Hematopoietic multipotent progenitor cell treated with erythropoietin and hydrocortisone succinate and interleukin-3 and kit ligand, for 8 days (in vitro differentiated cells): ENCODE data around the gene NFIA.
"Not testable (repeated sequence)": the region's sequence is repeated elsewhere in the genome, so short reads cannot be mapped to it uniquely, and the experiment has no call there.

Experiments
- DNase-seq: peaks from one replicate; pipeline ENCODE4 v3.0.0-alpha.2; 2015

NFIA gene

GRCh38 chr1:61254634-61255357 is 172.4 kb downstream of the NFIA start:
- DNase-seq, result peak; percentile 74

GRCh38 chr1:61255358-61255703 is 173.0 kb downstream of the NFIA start:
- DNase-seq, result no peak

- no peak for DNase-seq
These were observed 177.2 kb downstream of the NFIA start for GRCh38 chr1:61259379-61260148.

- DNase-seq, result no peak
These were observed 177.8 kb downstream of the NFIA start for GRCh38 chr1:61260171-61260570.

- no peak for DNase-seq
These were observed 179.2 kb downstream of the NFIA start for GRCh38 chr1:61261595-61261994.

- no peak for DNase-seq
These were observed 181.8 kb downstream of the NFIA start for GRCh38 chr1:61263905-61264824.

GRCh38 chr1:61264825-61265242 is 182.5 kb downstream of the NFIA start:
- DNase-seq, result no peak

GRCh38 chr1:61265665-61266064 is 183.3 kb downstream of the NFIA start:
- DNase-seq, result no peak

- DNase-seq, result no peak
These were observed 184.4 kb downstream of the NFIA start for GRCh38 chr1:61266738-61267137.

- no peak for DNase-seq
These were observed 186.3 kb downstream of the NFIA start for GRCh38 chr1:61268546-61269240.

- no peak for DNase-seq
These were observed 187.2 kb downstream of the NFIA start for GRCh38 chr1:61269602-61270001.

- no peak for DNase-seq
These were observed 187.7 kb downstream of the NFIA start for GRCh38 chr1:61270107-61270506.

GRCh38 chr1:61270761-61271411 is 188.5 kb downstream of the NFIA start:
- peak; percentile 91 for DNase-seq

GRCh38 chr1:61271412-61271789 is 189.0 kb downstream of the NFIA start:
- no peak for DNase-seq

GRCh38 chr1:61273167-61273705 is 190.9 kb downstream of the NFIA start:
- no peak for DNase-seq

- no peak for DNase-seq
These were observed 191.5 kb downstream of the NFIA start for GRCh38 chr1:61273861-61274260.

GRCh38 chr1:61274939-61275338 is 192.6 kb downstream of the NFIA start:
- DNase-seq, result no peak

- DNase-seq, result no peak
These were observed 193.9 kb downstream of the NFIA start for GRCh38 chr1:61276246-61276645.

- no peak for DNase-seq
These were observed 194.8 kb downstream of the NFIA start for GRCh38 chr1:61277121-61277690.

- not testable (repeated sequence) for DNase-seq
These were observed 196.1 kb downstream of the NFIA start for GRCh38 chr1:61278503-61278902.

- DNase-seq, result no peak
These were observed 196.6 kb downstream of the NFIA start for GRCh38 chr1:61278966-61279365.

GRCh38 chr1:61279570-61279969 is 197.2 kb downstream of the NFIA start:
- no peak for DNase-seq
